C4-2B (cell line): ENCODE results near the gene ATMIN.
A peak's percentile ranks its signal among the peaks of the same experiment; 100 is the strongest.

Source experiments
- H3K27ac ChIP-seq: fragments of 450-650 bp; 2 replicates; pipeline ENCODE4 v1.5.1; 2017
- CTCF ChIP-seq: fragments of 450-650 bp; conservative IDR thresholded peaks from 2 replicates; pipeline ENCODE4 v1.5.1; 2017; ENCODE audit warnings: mild to moderate bottlenecking
- ZFX ChIP-seq: fragments of 450-650 bp; IDR thresholded peaks from 2 replicates; pipeline ENCODE4 v1.6.1; 2017

The ATMIN gene

GRCh38 chr16:81006211-81006812 is 29.3 kb upstream of the ATMIN start:
- TF ChIP-seq CTCF (no peak), ZFX (peak; percentile 48)
- H3K27ac ChIP-seq = peak overlapping the region; percentile 99

- TF ChIP-seq ZFX (no peak), CTCF (no peak)
- H3K27ac ChIP-seq = peak within 1 kb of the TSS; percentile 99
These were observed 28.6 kb upstream of the ATMIN start, which contains the start of the genes CENPN and CMC2 for GRCh38 chr16:81006813-81007695. CENPN (plus strand) TSS chr16:81007214; CDS start chr16:81011940, 4,726 bp downstream. CMC2 (minus strand) TSS chr16:81006885; CDS start chr16:80997394, 9,491 bp downstream.

GRCh38 chr16:81008505-81008789 is 27.2 kb upstream of the ATMIN start:
- TF ChIP-seq ZFX (no peak), CTCF (no peak)
- peak overlapping the region; percentile 99 for H3K27ac ChIP-seq

- TF ChIP-seq ZFX = no peak
- no peak for TF ChIP-seq CTCF
- peak overlapping the region; percentile 26; the same call in 1 of the 2 replicates for H3K27ac ChIP-seq
These were observed 22.7 kb upstream of the ATMIN start for GRCh38 chr16:81012974-81013373.

GRCh38 chr16:81014672-81015071 is 21.0 kb upstream of the ATMIN start:
- TF ChIP-seq ZFX = no peak
- TF ChIP-seq CTCF = no peak
- H3K27ac ChIP-seq = no peak overlapping the region

GRCh38 chr16:81018496-81018895 is 17.1 kb upstream of the ATMIN start:
- H3K27ac ChIP-seq = no peak overlapping the region
- TF ChIP-seq CTCF (no peak), ZFX (no peak)

GRCh38 chr16:81026429-81026828 is 9.2 kb upstream of the ATMIN start:
- TF ChIP-seq CTCF = no peak
- TF ChIP-seq ZFX = no peak
- H3K27ac ChIP-seq = no peak overlapping the region
